GM19372 (cell line): ENCODE data around the gene LIAS.
"Not testable (repeated sequence)": the region's sequence is repeated elsewhere in the genome, so short reads cannot be mapped to it uniquely, and the experiment has no call there.

ENCODE experiments used
- ATAC-seq: cut with Tn5 transposase; IDR thresholded peaks from one replicate; pipeline ENCODE4 v1.9.1; 2021; ENCODE audit warnings: mild to moderate bottlenecking, low read depth, moderate library complexity; ENCODE audit not compliant: unreplicated experiment

LIAS gene

GRCh38 chr4:39458505-39459300, at the start of gene LIAS, which contains the start of gene RPL9:
LIAS (plus strand) TSS chr4:39459056; CDS start chr4:39459118, 62 bp downstream.
RPL9 (minus strand) TSS chr4:39458922; CDS start chr4:39458439, 483 bp downstream.
- ATAC-seq = peak; percentile 87

GRCh38 chr4:39410415-39410814, 48.4 kb upstream of the LIAS start:
- ATAC-seq = no peak

- not testable (repeated sequence) for ATAC-seq
Observed at GRCh38 chr4:39411561-39411960, 47.3 kb upstream of the LIAS start.

GRCh38 chr4:39415678-39416283, 43.1 kb upstream of the LIAS start:
- no peak for ATAC-seq

GRCh38 chr4:39422247-39422646, 36.6 kb upstream of the LIAS start:
- ATAC-seq = no peak

GRCh38 chr4:39425297-39425696, 33.6 kb upstream of the LIAS start:
- ATAC-seq = not testable (repeated sequence)

- ATAC-seq = no peak
Observed at GRCh38 chr4:39426728-39427127, 32.1 kb upstream of the LIAS start.

- no peak for ATAC-seq
Observed at GRCh38 chr4:39427520-39428114, 31.2 kb upstream of the LIAS start.

- no peak for ATAC-seq
Observed at GRCh38 chr4:39429476-39430334, 29.2 kb upstream of the LIAS start.

GRCh38 chr4:39433878-39434492, 24.9 kb upstream of the LIAS start:
- ATAC-seq = no peak

- ATAC-seq = no peak
Observed at GRCh38 chr4:39435659-39436563, 22.9 kb upstream of the LIAS start.

GRCh38 chr4:39441593-39441992, 17.3 kb upstream of the LIAS start:
- no peak for ATAC-seq

GRCh38 chr4:39442998-39443397, 15.9 kb upstream of the LIAS start:
- ATAC-seq = no peak

GRCh38 chr4:39446483-39446841, 12.4 kb upstream of the LIAS start:
- no peak for ATAC-seq

GRCh38 chr4:39446842-39447573, 11.8 kb upstream of the LIAS start:
- peak; percentile 84 for ATAC-seq

GRCh38 chr4:39450618-39451017, 8.2 kb upstream of the LIAS start:
- no peak for ATAC-seq

GRCh38 chr4:39451423-39452023, 7.3 kb upstream of the LIAS start:
- no peak for ATAC-seq

GRCh38 chr4:39452153-39452859, 6.5 kb upstream of the LIAS start:
- no peak for ATAC-seq
